ENCODE data around the gene GPR34. TPM values are rescaled to one million over a fixed set of nuclear protein-coding genes. Genes with fewer than 3 reads are reported as not detected.

The GPR34 gene
- total and polyA plus RNA-seq, 9 of the 15 experiments (the other 6 are each of a cell fraction or from before 2014, with no cell fraction given): 0.13 TPM; not detected in 8

DNA sequence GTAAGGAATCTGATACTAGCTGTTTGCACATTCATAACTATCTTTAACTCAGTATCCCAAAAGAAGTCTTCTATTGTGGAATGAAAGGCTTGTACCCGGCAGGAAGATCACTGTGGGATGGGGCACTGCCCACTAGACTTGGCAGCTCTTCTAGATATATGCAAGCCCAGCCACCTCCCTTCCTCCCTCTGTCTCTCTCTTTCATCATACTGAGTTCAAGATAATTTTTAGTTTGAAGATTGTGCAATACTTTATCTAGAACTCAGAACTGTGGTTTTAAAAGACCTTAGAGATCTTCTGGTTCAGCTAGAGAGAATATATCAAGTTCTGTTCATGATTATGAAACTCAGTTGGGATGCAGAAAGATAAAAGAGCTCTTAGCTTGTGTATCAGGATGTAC, 22.5 kb upstream of the GPR34 start (continued):
- TF ChIP-seq, protein P1, sequence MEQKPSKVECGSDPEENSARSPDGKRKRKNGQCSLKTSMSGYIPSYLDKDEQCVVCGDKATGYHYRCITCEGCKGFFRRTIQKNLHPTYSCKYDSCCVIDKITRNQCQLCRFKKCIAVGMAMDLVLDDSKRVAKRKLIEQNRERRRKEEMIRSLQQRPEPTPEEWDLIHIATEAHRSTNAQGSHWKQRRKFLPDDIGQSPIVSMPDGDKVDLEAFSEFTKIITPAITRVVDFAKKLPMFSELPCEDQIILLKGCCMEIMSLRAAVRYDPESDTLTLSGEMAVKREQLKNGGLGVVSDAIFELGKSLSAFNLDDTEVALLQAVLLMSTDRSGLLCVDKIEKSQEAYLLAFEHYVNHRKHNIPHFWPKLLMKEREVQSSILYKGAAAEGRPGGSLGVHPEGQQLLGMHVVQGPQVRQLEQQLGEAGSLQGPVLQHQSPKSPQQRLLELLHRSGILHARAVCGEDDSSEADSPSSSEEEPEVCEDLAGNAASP (IDR thresholded peaks at IDR 0.05): no peak
- TF ChIP-seq BRD4 (IDR thresholded peaks at IDR 0.05) (no peak), SAFB (IDR thresholded peaks at IDR 0.05; ENCODE audit: borderline replicate concordance, low read depth, low read length) (no peak), HMG20B (CRISPR knock-in tag; IDR thresholded peaks at IDR 0.05) (no peak), GATA2 (CRISPR knock-in tag; IDR thresholded peaks at IDR 0.05) (no peak), MYC (IDR thresholded peaks at IDR 0.05; ENCODE audit: low read depth, low read length) (no peak), MYC (CRISPR knock-in tag; IDR thresholded peaks at IDR 0.05; ENCODE audit: borderline replicate concordance, low read depth) (no peak), POLR2H (tag; IDR thresholded peaks at IDR 0.05; ENCODE audit: low read depth) (0 out of 2 replicates have a peak, but pooled peaks have one; percentile 29), HBP1 (CRISPR knock-in tag; IDR thresholded peaks at IDR 0.05) (no peak), TRIM24 (IDR thresholded peaks at IDR 0.05) (peak; percentile 85 to 92), TRIM28 (IDR thresholded peaks at IDR 0.05) (no peak), ZFP36 (IDR thresholded peaks at IDR 0.05; ENCODE audit: low read depth, low read length, partially characterized antibody) (no peak), CEBPG (CRISPR knock-in tag; IDR thresholded peaks at IDR 0.05) (peak; percentile 85), CEBPG (tag; conservative IDR thresholded peaks at IDR 0.05 in 1 of 2, IDR thresholded peaks at IDR 0.05 in 1 of 2) (peak; percentile 99), NR3C1 (CRISPR knock-in tag; IDR thresholded peaks at IDR 0.05) (no peak), CEBPB (tag; IDR thresholded peaks at IDR 0.05) (peak; percentile 98), EP300 (IDR thresholded peaks at IDR 0.05; ENCODE audit: low read length) (peak; percentile 43; the same call in 1 of the 2 replicates), NUFIP1 (IDR thresholded peaks at IDR 0.05; ENCODE audit: partially characterized antibody) (no peak), NR2C1 (IDR thresholded peaks at IDR 0.05) (no peak), NR2C1 (tag; IDR thresholded peaks at IDR 0.05) (0 out of 2 replicates have a peak, but pooled peaks have one; percentile 35), NCOA1 (IDR thresholded peaks at IDR 0.05; ENCODE audit: low read depth) (no peak), SMAD3 (CRISPR knock-in tag; conservative IDR thresholded peaks at IDR 0.05) (0 out of 2 replicates have a peak, but pooled peaks have one; percentile 15), FOSL1 (tag; conservative IDR thresholded peaks at IDR 0.05) (no peak), ZNF778 (CRISPR knock-in tag; IDR thresholded peaks at IDR 0.05) (no peak), LEF1 (IDR thresholded peaks at IDR 0.05) (no peak), ZNF77 (CRISPR knock-in tag; IDR thresholded peaks at IDR 0.05) (no peak)
- TF ChIP-seq, protein P2, sequence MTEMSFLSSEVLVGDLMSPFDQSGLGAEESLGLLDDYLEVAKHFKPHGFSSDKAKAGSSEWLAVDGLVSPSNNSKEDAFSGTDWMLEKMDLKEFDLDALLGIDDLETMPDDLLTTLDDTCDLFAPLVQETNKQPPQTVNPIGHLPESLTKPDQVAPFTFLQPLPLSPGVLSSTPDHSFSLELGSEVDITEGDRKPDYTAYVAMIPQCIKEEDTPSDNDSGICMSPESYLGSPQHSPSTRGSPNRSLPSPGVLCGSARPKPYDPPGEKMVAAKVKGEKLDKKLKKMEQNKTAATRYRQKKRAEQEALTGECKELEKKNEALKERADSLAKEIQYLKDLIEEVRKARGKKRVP (CRISPR knock-in tag; IDR thresholded peaks at IDR 0.05): peak; percentile 76
- TF ChIP-seq, protein P3, sequence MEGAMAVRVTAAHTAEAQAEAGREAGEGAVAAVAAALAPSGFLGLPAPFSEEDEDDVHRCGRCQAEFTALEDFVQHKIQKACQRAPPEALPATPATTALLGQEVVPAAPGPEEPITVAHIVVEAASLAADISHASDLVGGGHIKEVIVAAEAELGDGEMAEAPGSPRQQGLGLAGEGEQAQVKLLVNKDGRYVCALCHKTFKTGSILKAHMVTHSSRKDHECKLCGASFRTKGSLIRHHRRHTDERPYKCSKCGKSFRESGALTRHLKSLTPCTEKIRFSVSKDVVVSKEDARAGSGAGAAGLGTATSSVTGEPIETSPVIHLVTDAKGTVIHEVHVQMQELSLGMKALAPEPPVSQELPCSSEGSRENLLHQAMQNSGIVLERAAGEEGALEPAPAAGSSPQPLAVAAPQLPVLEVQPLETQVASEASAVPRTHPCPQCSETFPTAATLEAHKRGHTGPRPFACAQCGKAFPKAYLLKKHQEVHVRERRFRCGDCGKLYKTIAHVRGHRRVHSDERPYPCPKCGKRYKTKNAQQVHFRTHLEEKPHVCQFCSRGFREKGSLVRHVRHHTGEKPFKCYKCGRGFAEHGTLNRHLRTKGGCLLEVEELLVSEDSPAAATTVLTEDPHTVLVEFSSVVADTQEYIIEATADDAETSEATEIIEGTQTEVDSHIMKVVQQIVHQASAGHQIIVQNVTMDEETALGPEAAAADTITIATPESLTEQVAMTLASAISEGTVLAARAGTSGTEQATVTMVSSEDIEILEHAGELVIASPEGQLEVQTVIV (CRISPR knock-in tag; IDR thresholded peaks at IDR 0.05; ENCODE audit: borderline replicate concordance): no peak

Measured in K562 (cell line).